K562 (cell line): ENCODE measurements around the gene ARL13B. TPM values are rescaled to one million over a fixed set of nuclear protein-coding genes. Genes with fewer than 3 reads are reported as not detected.

Experiments
- ATAC-seq: fragments of 200-7000 bp; cut with Tn5 transposase; 3 replicates; pipeline ENCODE4 v1.9.1; 2020; ENCODE audit warnings: moderate library complexity
- BruUV-seq: library from RNA; stranded (reverse); fragments of 400-500 nt; replicated peaks from 2 replicates; lab custom pipeline; 2021; lab: Mats Ljungman, UMichigan
- CTCF ChIA-PET: fragments of 300-600 bp; formaldehyde crosslinking; extraction: SDS; loops from one replicate; lab custom pipeline; 2021; ENCODE audit warnings: low intra/inter-chr PET ratio; lab: Yijun Ruan, JAX
- POLR2A ChIA-PET: fragments of 300-600, 350-650 bp; sonication (Branson Sonifier 250); formaldehyde crosslinking; extraction: SDS; loops from one replicate; lab custom pipeline; 2021; ENCODE audit warnings: antibody characterized with exemption, inconsistent platforms; lab: Yijun Ruan, JAX
- DNase-seq, 4 experiments: peaks; one replicate each; pipeline versions ENCODE4 v3.0.0 to v3.0.0-alpha.2; 2011 to 2018; ENCODE audit warnings: low spot score in 3 of 4, mixed read lengths in 3 of 4; ENCODE audit errors: extremely low read depth in 1 of 4
- FAIRE-seq: peaks from 2 replicates; lab custom pipeline; 2011; peaks lifted over from hg19 to GRCh38; lab: Jason Lieb, UNC
- H2AFZ ChIP-seq: 2 replicates; pipeline ENCODE4 v1.6.0; 2011; ENCODE audit warnings: low read depth, low read length, control low read depth, inconsistent platforms
- H3K27ac ChIP-seq: fragments of 200-600 bp; 3 replicates; pipeline ENCODE4 v1.8.0; 2011; ENCODE audit warnings: low read depth, mild to moderate bottlenecking, control low read depth, inconsistent platforms, low read length, moderate library complexity, mixed read lengths; ENCODE audit errors: extremely low read depth
- H3K27me3 ChIP-seq, 2 experiments: fragments of 300-600 bp in 1 of 2; 2 replicates in 1 of 2; 3 replicates in 1 of 2; pipeline versions ENCODE4 v1.6.0 to v1.8.0; 2011; ENCODE audit warnings: inconsistent platforms in 2 of 2, low read length in 2 of 2, mild to moderate bottlenecking in 1 of 2, mixed read lengths in 1 of 2, moderate library complexity in 1 of 2; ENCODE audit not compliant: control insufficient read depth in 2 of 2, insufficient read depth in 2 of 2
- H3K36me3 ChIP-seq: fragments of 300-600 bp; 3 replicates; pipeline ENCODE4 v1.8.0; 2011; ENCODE audit warnings: mild to moderate bottlenecking, low read length, inconsistent platforms; ENCODE audit not compliant: control insufficient read depth, insufficient read depth
- H3K4me1 ChIP-seq, 2 experiments: fragments of 200-600 bp in 1 of 2; replicated peaks in 1 of 2; 2 replicates in 1 of 2; 3 replicates in 1 of 2; pipeline versions ENCODE4 v1.5.1 to v1.8.0; 2011; ENCODE audit warnings: inconsistent platforms in 2 of 2, low read length in 2 of 2, mild to moderate bottlenecking in 1 of 2, mixed read lengths in 1 of 2, moderate library complexity in 1 of 2; ENCODE audit not compliant: control insufficient read depth in 2 of 2, insufficient read depth in 2 of 2
- H3K4me2 ChIP-seq: 2 replicates; pipeline ENCODE4 v1.6.1; 2011; ENCODE audit warnings: low read length, control low read depth, inconsistent platforms, mixed read lengths; ENCODE audit not compliant: insufficient read depth
- H3K4me3 ChIP-seq: fragments of 200-600 bp; sonication (generic), shearing (Covaris generic); 2 replicates; pipeline ENCODE4 v1.5.1; 2016; ENCODE audit warnings: control low read depth, inconsistent platforms
- H3K79me2 ChIP-seq: fragments of 200-600 bp; 3 replicates; pipeline ENCODE4 v1.8.0; 2011; ENCODE audit warnings: low read length, inconsistent platforms; ENCODE audit not compliant: control insufficient read depth, insufficient read depth
- H3K9ac ChIP-seq, 2 experiments: 2 replicates each; pipeline versions ENCODE4 v1.6.0 to v1.6.1; 2011; ENCODE audit warnings: low read depth in 2 of 2, low read length in 2 of 2, control low read depth in 1 of 2, inconsistent platforms in 1 of 2, mild to moderate bottlenecking in 1 of 2, mixed read lengths in 1 of 2; ENCODE audit not compliant: insufficient read depth in 1 of 2
- H3K9me1 ChIP-seq: one replicate; pipeline ENCODE4 v1.6.0; 2011; ENCODE audit warnings: inconsistent platforms, mild to moderate bottlenecking, low read length, moderate library complexity; ENCODE audit not compliant: control insufficient read depth, insufficient read depth
- H3K9me3 ChIP-seq: replicated peaks from 2 replicates; pipeline ENCODE4 v1.5.1; 2011; ENCODE audit warnings: low read depth, low read length, inconsistent platforms; ENCODE audit not compliant: control insufficient read depth, insufficient read depth
- H4K20me1 ChIP-seq: replicated peaks from 2 replicates; pipeline ENCODE4 v1.6.1; 2011; ENCODE audit warnings: low read length, inconsistent platforms, mixed read lengths; ENCODE audit not compliant: control insufficient read depth, insufficient read depth
- ARHGAP35 ChIP-seq: fragments of 450-650 bp; IDR thresholded peaks from 2 replicates; pipeline ENCODE4 v1.6.1; 2018; ENCODE audit not compliant: partially characterized antibody
- BHLHE40 ChIP-seq: IDR thresholded peaks from 2 replicates; pipeline ENCODE4 v1.6.1; 2011; ENCODE audit warnings: low read length, improper control_type of control experiment
- BRD9 ChIP-seq: fragments of 450-650 bp; IDR thresholded peaks from 2 replicates; pipeline ENCODE4 v1.6.1; 2018; ENCODE audit warnings: low read depth; ENCODE audit not compliant: partially characterized antibody
- CBFA2T2 ChIP-seq: fragments of 450-650 bp; conservative IDR thresholded peaks from 2 replicates; pipeline ENCODE4 v1.6.1; 2017; ENCODE audit warnings: mild to moderate bottlenecking
- CEBPB ChIP-seq: fragments of 450-650 bp; IDR thresholded peaks from 2 replicates; pipeline ENCODE4 v1.6.1; 2016; ENCODE audit warnings: missing genetic modification characterization, missing compliant biosample characterization
- EHMT2 ChIP-seq: fragments of 450-650 bp; IDR thresholded peaks from 2 replicates; pipeline ENCODE4 v1.6.1; 2018; ENCODE audit warnings: antibody characterized with exemption
- KDM5B ChIP-seq: fragments of 200-600 bp; sonication (generic); IDR thresholded peaks from 2 replicates; pipeline ENCODE4 v1.6.1; 2012; ENCODE audit warnings: low read depth, mild to moderate bottlenecking, moderate library complexity, low read length, control low read depth, inconsistent platforms; ENCODE audit not compliant: insufficient replicate concordance
- KLF13 ChIP-seq: fragments of 450-650 bp; IDR thresholded peaks from 2 replicates; pipeline ENCODE4 v1.6.1; 2016; ENCODE audit warnings: missing genetic modification characterization, low read depth, mild to moderate bottlenecking, missing compliant biosample characterization, moderate library complexity, borderline replicate concordance
- POLR2AphosphoS2 ChIP-seq: IDR thresholded peaks from 2 replicates; pipeline ENCODE4 v1.6.1; 2012; ENCODE audit warnings: low read length, improper control_type of control experiment
- SETDB1 ChIP-seq: IDR thresholded peaks from one replicate; pipeline ENCODE4 v1.6.1; 2012; ENCODE audit warnings: low read length, control low read depth, inconsistent platforms
- TEAD1 ChIP-seq, 2 experiments: fragments of 450-650 bp in 1 of 2; sonication (generic) in 1 of 2; formaldehyde crosslinking; IDR thresholded peaks; 2 replicates each; pipeline versions ENCODE4 v1.4.0 to v1.8.0; 2020 to 2022; ENCODE audit warnings: mild to moderate bottlenecking in 2 of 2, missing genetic modification reagents in 1 of 2
- WGBS: fragments of 100-300 bp; shearing (Covaris generic); methylation state at CpG from one replicate; pipeline ENCODE4 v1.1.6; 2016; ENCODE audit warnings: low coverage, mixed read lengths; ENCODE audit not compliant: insufficient coverage; ENCODE audit errors: missing lambda C conversion rate; 5-methylcytosine and 5-hydroxymethylcytosine counted together
- in situ Hi-C: fragments of 300-500 bp; cut with MboI; formaldehyde crosslinking; loops from 4 replicates; pipeline ENCODE4 v1.15.0; 2018; ENCODE audit warnings: inconsistent platforms, mixed read lengths
- intact Hi-C: fragments of 100-400 bp; cut with micrococcal nuclease; formaldehyde crosslinking; loops from 2 replicates; pipeline ENCODE4 v1.14.2; 2022
- polyA plus RNA-seq, 8 experiments: library from polyadenylated mRNA; depleted of rRNA in 4 of 8; stranded (reverse) in 5 of 8; unstranded in 3 of 8; fragments of >200 nt; fragmentation: Nextera tagmentation in 2 of 8; fragmentation: Illumina TruSeq in 1 of 8; extraction: Ambion mirVana in 2 of 8; extraction: Trizol in 1 of 8; gene quantifications; 2 replicates each; pipeline versions ENCODE4 v1.2.1 to v1.2.3, GENCODE V29; 2011 to 2014; ENCODE audit warnings: inconsistent platforms in 1 of 8, missing spikeins in 1 of 8
- total RNA-seq, 7 experiments: library from RNA; depleted of rRNA in 6 of 7; stranded (reverse); fragments of >200 nt in 6 of 7; fragmentation: Illumina TruSeq in 2 of 7; extraction: Trizol in 2 of 7; gene quantifications; 2 replicates each; pipeline versions ENCODE4 v1.2.1 to v1.2.3, GENCODE V29; 2011 to 2021; ENCODE audit warnings: low replicate concordance in 1 of 7

ARL13B gene
- total and polyA plus RNA-seq, 9 of the 15 experiments (the other 6 are each of a cell fraction or from before 2014, with no cell fraction given) = 4.1 to 16.9 (median 12.2) TPM

- TF ChIP-seq EHMT2 = no peak
- no peak for TF ChIP-seq CEBPB (tag)
Observed at GRCh38 chr3:93992207-93992606, 12.3 kb downstream of the ARL13B start (continued).

- no peaks in the 10 kb centered on the region for H4K20me1 ChIP-seq
- ChIA-PET CTCF (no interaction called here), POLR2A (no interaction called here)
- H2AFZ ChIP-seq = no peak overlapping the region
- in situ Hi-C loops = no loop called here
- H3K36me3 ChIP-seq = peaks cover 5% of the 10 kb centered on the region; the same call in 1 of the 3 replicates
- no peaks in the 10 kb centered on the region for H3K27me3 ChIP-seq
- H3K4me1 ChIP-seq = no peaks in the 10 kb centered on the region; a peak in 1 of 5 replicates
- WGBS = 35% methylated on average over 3 of the region's 3 CpGs
- no peak overlapping the region for H3K4me3 ChIP-seq
- intact Hi-C loops = no loop called here
- no peak for TF ChIP-seq BRD9
- no peak for TF ChIP-seq ARHGAP35
- no peak for TF ChIP-seq POLR2AphosphoS2
- no peak for TF ChIP-seq KLF13 (tag)
- no peak for TF ChIP-seq SETDB1
- no peak for TF ChIP-seq KDM5B
- TF ChIP-seq CBFA2T2 = no peak
- no peak for TF ChIP-seq TEAD1 (CRISPR knock-in tag; IDR thresholded peaks at IDR 0.05)
- no peak for TF ChIP-seq BHLHE40
- no peak for DNase-seq
- H3K9ac ChIP-seq = no peak overlapping the region
- no peak overlapping the region for H3K27ac ChIP-seq
- FAIRE-seq = no peak
- H3K9me3 ChIP-seq = no peaks in the 10 kb centered on the region
- no peaks in the 10 kb centered on the region for H3K9me1 ChIP-seq
- BruUV-seq = no TSS peak
- H3K79me2 ChIP-seq = peaks cover 35% of the 10 kb centered on the region
- H3K4me2 ChIP-seq = no peak overlapping the region
- no peak for ATAC-seq
Observed at GRCh38 chr3:93994056-93994455, 14.1 kb downstream of the ARL13B start.
